Putamen (tissue), 1 donor: ENCODE data around the gene SV2B.
"Not testable (repeated sequence)": the region's sequence is repeated elsewhere in the genome, so short reads cannot be mapped to it uniquely, and the experiment has no call there.

Experiments
- DNase-seq: peaks from one replicate; pipeline ENCODE4 v3.0.0-alpha.2; 2016; ENCODE audit warnings: low spot score

SV2B gene

DNA sequence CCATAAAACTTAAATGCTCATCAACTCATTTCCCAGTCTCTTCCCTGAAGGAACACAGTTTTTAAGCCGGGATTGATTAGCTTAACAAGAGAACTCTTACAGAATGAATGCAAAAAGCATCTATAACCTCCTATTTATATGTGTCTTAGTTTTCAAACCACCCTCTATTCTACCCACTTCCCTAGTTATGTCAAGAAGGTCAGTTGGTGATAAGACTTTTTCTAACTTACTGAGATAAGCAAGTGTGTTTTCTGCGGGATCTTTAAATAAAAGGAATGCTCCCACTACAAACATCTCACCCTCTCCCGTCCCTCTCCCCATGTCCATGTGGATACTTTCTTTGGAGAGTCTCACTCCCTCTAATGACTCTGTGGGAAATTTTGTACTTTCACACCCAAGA, 218.5 kb downstream of the SV2B start:
- no peak for DNase-seq

DNA sequence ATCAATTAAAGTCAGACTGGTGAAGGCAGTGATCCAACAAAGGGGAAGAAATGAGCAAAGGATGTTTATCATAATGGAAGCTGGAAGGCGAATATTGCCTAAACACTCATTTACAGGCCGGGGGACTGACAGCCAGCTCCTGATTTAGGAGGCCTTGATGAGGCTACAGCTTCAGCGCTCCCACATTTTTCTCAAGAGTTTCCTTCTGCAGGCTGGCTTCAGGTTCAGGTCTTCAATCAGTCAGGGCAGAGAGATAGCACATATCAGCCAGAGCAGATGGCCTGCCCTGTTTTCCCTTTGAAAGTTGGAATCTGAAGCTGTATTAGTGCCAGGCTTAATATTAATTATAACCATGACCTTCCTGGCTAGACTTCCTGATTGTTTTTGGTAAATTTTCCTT, 218.9 kb downstream of the SV2B start:
- DNase-seq: no peak

DNA sequence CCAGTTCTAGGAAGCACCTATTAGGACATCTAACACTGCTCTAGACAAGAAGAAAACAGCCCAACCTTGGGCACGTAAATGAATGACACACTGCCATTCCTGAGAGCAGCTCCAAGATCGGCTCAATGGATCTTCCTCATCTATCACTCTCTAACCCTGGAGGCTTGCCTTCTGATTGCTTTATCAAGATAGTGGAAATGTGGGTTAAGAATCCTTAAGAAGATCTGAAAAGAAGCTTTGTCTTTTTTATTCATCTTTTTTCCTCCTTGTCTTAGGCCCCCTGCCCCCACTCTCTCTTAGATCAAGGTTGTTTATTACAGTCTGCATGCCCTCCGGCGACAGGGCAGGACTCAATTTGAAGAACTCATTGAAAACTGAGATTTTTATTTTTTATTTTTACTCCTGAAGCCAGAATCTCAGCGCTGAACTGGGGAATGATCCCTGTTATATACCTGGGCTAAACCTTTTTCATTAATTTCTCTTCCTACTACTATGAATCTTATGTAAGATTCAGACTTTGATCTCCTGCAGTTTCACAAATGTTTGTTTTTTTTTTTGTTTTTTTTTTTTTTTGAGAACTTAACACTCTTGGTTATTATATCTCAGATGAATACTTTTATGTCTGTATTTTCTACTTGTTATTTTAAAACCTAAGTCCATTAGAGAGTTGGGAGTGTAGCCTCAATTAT, 219.5 kb downstream of the SV2B start:
- DNase-seq: no peak

DNA sequence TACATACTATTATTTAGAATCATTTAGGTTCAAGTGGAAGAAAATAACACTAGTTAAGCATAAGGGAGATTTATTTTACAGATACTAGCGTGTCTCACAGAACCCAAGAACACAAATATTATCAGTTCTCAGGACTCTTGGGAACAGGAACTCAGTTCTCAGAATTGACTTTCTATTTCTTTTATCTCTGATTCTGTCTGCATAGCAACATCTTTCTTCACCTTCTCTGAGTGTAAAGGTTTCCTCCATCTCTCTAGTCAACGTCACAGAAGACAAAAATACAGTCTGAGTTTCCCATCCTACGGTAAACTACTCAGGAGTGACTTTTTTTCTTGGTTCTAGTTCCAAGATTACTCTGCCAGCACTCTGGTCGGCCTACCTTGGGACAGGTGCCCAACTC, 220.0 kb downstream of the SV2B start:
- no peak for DNase-seq

DNA sequence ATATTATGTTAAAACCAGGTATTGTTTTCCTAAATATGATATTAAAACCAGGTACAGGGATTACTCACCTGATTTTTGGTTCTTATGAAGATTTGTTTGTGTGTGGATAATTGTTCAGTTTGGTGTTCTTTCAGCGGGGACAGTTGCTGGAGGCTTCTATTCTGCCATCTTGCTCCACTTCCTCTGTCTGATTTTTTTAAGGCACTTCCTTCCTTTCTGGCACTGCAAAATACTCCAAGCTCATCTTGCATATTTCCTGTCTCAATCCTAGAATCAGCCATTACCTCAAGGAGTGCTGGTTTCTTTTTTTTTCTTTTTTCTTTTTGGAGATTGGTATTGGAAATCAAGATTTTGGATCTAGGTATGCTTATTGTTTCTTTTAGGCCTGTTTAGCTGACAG, 229.9 kb downstream of the SV2B start:
- no peak for DNase-seq

DNA sequence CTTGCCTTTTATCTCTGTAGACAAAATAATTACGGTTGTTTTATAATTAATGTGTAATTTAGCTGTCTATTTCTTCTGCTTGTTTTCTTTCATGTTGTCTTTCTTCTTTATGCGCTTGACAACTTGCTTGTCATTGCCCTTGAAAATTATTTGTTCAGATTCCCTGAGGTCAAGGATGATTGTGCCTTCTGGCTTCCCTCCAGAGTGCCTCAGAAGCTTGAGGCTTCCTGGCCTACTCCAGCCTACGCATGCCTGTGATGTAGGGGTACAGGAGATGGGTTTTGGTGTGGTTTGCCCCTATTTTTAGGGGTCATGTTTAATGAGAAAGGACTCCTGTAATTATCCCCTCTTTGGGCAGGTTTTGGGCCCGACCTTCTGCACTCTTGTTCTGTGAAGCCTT, 231.5 kb downstream of the SV2B start:
- no peak for DNase-seq

DNA sequence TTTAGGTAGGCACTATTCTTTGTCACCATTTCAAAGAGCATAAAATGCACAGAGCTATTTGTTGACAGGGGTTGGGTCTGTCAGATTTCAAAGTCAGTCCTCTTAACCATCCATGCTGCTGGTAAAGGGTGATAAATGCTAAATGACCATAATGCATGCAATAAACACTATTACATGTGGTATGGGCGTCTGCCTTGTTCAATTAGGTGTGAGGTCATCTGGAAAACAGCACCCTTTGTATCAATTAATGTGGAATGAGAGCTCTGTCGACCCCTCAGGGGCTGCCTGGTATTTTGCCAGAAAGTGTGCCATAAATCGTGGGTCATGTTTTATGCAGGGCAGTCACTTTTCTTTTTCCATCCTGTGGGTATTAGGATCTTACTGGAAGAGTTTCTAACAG, 235.6 kb downstream of the SV2B start:
- DNase-seq: no peak

DNA sequence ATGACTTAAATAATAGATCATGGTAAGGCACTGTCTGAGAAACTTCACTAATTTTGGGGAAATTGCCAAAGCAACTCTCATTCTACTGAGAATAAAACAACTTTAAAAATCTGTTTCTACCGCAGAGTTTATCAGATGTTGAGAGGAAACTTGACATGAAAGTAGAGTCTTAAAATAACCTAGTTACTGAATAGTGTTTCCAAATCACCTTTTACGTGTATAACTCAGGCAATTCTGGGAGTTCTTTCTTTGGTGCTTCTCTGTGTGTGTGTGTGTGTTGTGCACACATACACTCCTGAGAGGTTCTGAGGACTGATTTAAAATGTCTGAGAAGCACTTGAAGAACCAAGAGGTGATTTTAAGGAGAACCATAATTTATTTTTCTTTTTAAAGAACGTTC, 236.6 kb downstream of the SV2B start:
- no peak for DNase-seq

DNA sequence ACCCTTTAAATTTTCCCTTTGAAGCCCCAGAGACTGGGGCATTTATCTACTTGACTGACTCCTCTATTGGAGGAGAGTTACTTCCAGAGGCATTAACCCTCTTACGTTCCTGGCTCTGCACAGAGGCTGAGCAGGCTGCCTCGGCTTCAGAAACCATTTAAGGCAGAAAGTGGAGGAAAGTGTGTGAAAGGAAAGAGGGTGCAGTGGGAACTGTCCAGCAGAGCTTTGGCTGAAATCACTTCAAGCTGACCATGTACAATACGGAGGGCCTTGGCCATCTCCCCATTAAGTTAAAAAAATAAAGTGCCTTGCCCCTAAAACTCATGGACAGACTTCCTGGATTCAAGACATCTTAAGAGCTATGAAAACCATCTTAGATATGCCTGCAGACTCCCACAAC, 238.7 kb downstream of the SV2B start:
- no peak for DNase-seq

DNA sequence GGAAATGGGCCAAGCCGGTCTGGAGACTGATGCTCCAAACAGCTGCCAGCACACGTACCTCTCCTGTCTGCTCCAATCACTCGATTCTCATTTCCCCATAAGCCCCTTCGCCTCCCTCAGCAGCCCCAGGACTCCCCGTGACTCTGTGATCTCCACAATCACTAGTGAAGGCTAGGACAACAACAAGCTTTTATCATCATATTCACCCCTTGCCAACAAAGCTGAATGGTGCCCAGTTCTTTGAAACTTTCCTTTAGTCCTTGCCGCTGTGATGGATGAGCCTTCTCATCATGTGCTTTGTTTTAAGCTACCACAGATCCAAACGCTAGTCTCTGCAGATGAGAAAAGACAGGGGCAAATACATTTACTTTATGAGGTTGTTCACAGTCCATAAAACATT, 242.0 kb downstream of the SV2B start:
- peak; percentile 7 for DNase-seq

DNA sequence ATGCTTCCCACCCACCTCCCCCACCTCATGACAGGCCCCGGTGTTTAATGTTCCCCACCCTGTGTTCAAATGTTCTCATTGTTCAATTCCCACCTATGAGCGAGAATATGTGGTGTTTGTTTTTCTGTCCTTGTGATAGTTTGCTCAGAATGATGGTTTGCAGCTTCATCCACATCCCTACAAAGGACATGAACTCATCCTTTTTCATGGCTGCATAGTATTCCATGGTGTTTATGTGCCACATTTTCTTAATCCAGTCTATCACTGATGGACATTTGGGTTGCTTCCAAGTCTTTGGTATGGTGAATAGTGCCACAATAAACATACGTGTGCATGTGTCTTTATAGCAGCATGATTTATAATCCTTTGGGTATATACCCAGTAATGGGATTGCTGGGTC, 244.9 kb downstream of the SV2B start:
- not testable (repeated sequence) for DNase-seq

DNA sequence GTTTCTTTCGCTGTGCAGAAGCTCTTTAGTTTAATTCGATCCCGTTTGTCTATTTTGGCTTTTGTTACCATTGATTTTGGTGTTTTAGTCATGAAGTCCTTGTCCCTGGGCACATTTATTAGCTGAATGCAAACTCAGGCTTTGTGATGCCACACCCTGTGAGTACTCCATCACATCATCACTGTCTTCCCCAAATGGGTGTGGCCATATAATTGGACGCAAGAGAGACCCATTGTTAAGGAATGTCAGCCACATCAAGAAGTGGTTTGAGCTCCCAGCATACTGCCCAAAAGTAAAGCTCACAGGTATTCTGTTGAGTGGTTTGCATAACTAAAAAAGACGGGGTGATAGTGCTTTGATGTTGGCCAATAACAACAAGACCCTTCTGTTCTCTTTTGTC, 245.7 kb downstream of the SV2B start:
- DNase-seq: no peak

DNA sequence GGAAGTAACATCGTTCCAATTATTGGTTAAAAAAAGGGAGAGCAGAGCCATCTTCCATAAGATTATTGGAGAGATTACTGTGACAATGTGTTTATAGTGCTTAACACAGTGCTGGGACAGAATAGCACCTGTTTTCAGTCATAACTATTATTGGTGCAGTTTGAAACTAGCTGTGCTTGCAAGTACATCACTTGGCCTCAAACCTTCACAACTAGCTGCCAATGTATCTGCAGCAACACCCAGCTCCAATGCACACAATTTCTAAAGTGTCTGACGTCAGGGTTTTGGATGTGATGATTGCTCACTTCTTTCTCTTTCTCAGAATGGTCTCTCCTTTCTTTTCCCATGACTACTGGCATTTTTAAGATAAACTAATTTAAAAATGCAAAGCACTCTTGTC, 246.2 kb downstream of the SV2B start:
- DNase-seq: no peak

DNA sequence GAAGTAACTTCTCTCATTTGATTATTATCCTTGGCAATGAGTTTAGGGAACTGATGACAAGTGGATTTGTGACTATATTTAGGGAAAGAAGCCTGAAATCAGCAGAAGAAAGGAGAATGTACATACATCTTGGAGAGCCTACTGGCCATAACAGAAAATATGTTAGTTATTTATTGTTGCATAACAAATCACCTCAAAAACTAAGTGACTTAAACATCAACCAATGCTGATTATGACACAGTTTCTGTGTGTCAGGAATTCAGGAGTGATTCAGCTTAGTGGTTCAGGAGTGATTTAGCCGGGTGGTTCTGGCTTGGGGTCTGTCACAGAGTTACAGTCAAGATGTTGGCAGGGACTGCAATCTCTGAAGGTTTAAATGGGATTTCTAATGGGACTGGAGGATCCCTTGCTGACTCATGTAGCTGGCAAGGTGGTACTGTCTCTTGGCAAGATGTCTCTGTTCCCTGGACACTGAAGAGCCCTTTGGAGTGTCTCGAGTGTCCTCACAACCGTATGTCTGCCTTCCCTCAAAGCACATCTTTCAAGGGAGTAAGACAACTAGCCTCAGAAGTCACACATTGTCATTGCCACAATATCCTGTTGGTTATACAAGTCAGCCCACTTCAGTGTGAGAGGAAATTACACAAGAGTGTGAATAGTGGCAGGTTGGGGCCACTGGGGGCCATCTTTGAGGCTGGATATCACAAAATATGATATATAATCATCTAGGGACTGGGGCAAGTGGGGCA, 248.9 kb downstream of the SV2B start:
- DNase-seq: no peak
